Calu3 (cell line): ENCODE measurements around the gene HIVEP3. TPM values are rescaled to one million over a fixed set of nuclear protein-coding genes. Genes with fewer than 3 reads are reported as not detected.
A peak's percentile ranks its signal among the peaks of the same experiment; 100 is the strongest.

Experiments
- BruUV-seq: library from RNA; stranded (reverse); fragments of 400-500 nt; replicated peaks from 2 replicates; lab custom pipeline; 2021; lab: Mats Ljungman, UMichigan
- CTCF ChIA-PET: fragments of 300-600 bp; sonication (Branson Sonifier 250); formaldehyde crosslinking; loops from one replicate; lab custom pipeline; 2022; ENCODE audit warnings: antibody characterized with exemption; lab: Charles Lee
- DNase-seq: peaks from one replicate; pipeline ENCODE4 v3.0.0; 2022
- H3K27ac Mint-ChIP-seq: one replicate; pipeline ENCODE4 v1.8.0; 2022; ENCODE audit warnings: mixed read lengths; ENCODE audit not compliant: unreplicated experiment
- H3K27me3 Mint-ChIP-seq: one replicate; pipeline ENCODE4 v1.8.0; 2022; ENCODE audit warnings: mixed read lengths; ENCODE audit not compliant: unreplicated experiment
- H3K36me3 Mint-ChIP-seq: one replicate; pipeline ENCODE4 v1.8.0; 2022; ENCODE audit warnings: mild to moderate bottlenecking, moderate library complexity, mixed read lengths; ENCODE audit not compliant: insufficient read depth, unreplicated experiment
- H3K4me1 Mint-ChIP-seq: one replicate; pipeline ENCODE4 v1.8.0; 2022; ENCODE audit warnings: mild to moderate bottlenecking, low read depth, mixed read lengths; ENCODE audit not compliant: unreplicated experiment
- H3K4me3 Mint-ChIP-seq: one replicate; pipeline ENCODE4 v1.8.0; 2022; ENCODE audit warnings: mild to moderate bottlenecking, low read depth, moderate library complexity, mixed read lengths; ENCODE audit not compliant: unreplicated experiment
- H3K9me3 Mint-ChIP-seq: one replicate; pipeline ENCODE4 v1.8.0; 2022; ENCODE audit warnings: low read depth, mixed read lengths; ENCODE audit not compliant: unreplicated experiment
- CTCF ChIP-seq: fragments of 200-600 bp; IDR thresholded peaks from one replicate; pipeline ENCODE4 v1.8.0; 2022; ENCODE audit warnings: antibody characterized with exemption; ENCODE audit not compliant: unreplicated experiment
- intact Hi-C: fragments of 100-400 bp; cut with micrococcal nuclease; formaldehyde crosslinking; loops from one replicate; pipeline ENCODE4 v1.10.0; 2022; ENCODE audit not compliant: unreplicated experiment
- total RNA-seq: library from RNA; stranded (reverse); gene quantifications from 2 replicates; pipeline ENCODE4 v1.2.3, GENCODE V29; 2022

HIVEP3 gene
- total RNA-seq, 1 experiment from 2014 or later = 9.0 TPM

GRCh38 chr1:41901551-41901950 lies 17.2 kb downstream of the HIVEP3 start:
- no peak for DNase-seq
- H3K9me3 Mint-ChIP-seq = no peaks in the 10 kb centered on the region
- H3K27me3 Mint-ChIP-seq = no peaks in the 10 kb centered on the region
- H3K36me3 Mint-ChIP-seq = no peaks in the 10 kb centered on the region
- CTCF ChIA-PET = interaction anchor here (1.5 kb wide), 1 partner anchor 11 kb away, joined by 4 read pairs; no protein-coding TSS in a partner anchor
- no peak for TF ChIP-seq CTCF
- peaks cover 40% of the 10 kb centered on the region for H3K4me1 Mint-ChIP-seq
- no peak overlapping the region for H3K4me3 Mint-ChIP-seq
- intact Hi-C loops = no loop called here
- no TSS peak for BruUV-seq
- H3K27ac Mint-ChIP-seq = peak overlapping the region; percentile 58

- Mint-ChIP-seq H3K4me1 (peaks cover 41% of the 10 kb centered on the region), H3K27ac (peak overlapping the region; percentile 58), H3K36me3 (no peaks in the 10 kb centered on the region), H3K4me3 (peak overlapping the region; percentile 13), H3K27me3 (no peaks in the 10 kb centered on the region), H3K9me3 (no peaks in the 10 kb centered on the region)
- BruUV-seq = no TSS peak
- CTCF ChIA-PET = no interaction called here
- intact Hi-C loops = no loop called here
- no peak for DNase-seq
- no peak for TF ChIP-seq CTCF
These were observed 17.9 kb downstream of the HIVEP3 start for GRCh38 chr1:41900603-41901444.

- Mint-ChIP-seq H3K4me1 (peaks cover 49% of the 10 kb centered on the region), H3K27ac (no peak overlapping the region), H3K9me3 (no peaks in the 10 kb centered on the region), H3K4me3 (no peak overlapping the region), H3K27me3 (no peaks in the 10 kb centered on the region), H3K36me3 (no peaks in the 10 kb centered on the region)
- TF ChIP-seq CTCF = no peak
- BruUV-seq = no TSS peak
- intact Hi-C loops = no loop called here
- no peak for DNase-seq
- CTCF ChIA-PET = no interaction called here
These were observed 20.5 kb downstream of the HIVEP3 start for GRCh38 chr1:41898191-41898713.

GRCh38 chr1:41895552-41895951 lies 23.2 kb downstream of the HIVEP3 start:
- Mint-ChIP-seq H3K9me3 (no peaks in the 10 kb centered on the region), H3K27me3 (no peaks in the 10 kb centered on the region), H3K27ac (no peak overlapping the region), H3K4me3 (no peak overlapping the region), H3K4me1 (peaks cover 42% of the 10 kb centered on the region), H3K36me3 (no peaks in the 10 kb centered on the region)
- CTCF ChIA-PET = interaction anchor here (0.7 kb wide), 1 partner anchor 171 kb away, joined by 4 read pairs; no protein-coding TSS in a partner anchor
- no peak for TF ChIP-seq CTCF
- intact Hi-C loops = no loop called here
- DNase-seq = no peak
- BruUV-seq = no TSS peak
